K562 (cell line): Measurements from ENCODE around the gene ATAD3C. TPM values are rescaled to one million over a fixed set of nuclear protein-coding genes. Genes with fewer than 3 reads are reported as not detected.
A peak's percentile ranks its signal among the peaks of the same experiment; 100 is the strongest.

Experiments
- ATAC-seq: fragments of 200-7000 bp; cut with Tn5 transposase; 3 replicates; pipeline ENCODE4 v1.9.1; 2020; ENCODE audit warnings: moderate library complexity
- BruUV-seq: library from RNA; stranded (reverse); fragments of 400-500 nt; replicated peaks from 2 replicates; lab custom pipeline; 2021; lab: Mats Ljungman, UMichigan
- CTCF ChIA-PET: fragments of 300-600 bp; formaldehyde crosslinking; extraction: SDS; loops from one replicate; lab custom pipeline; 2021; ENCODE audit warnings: low intra/inter-chr PET ratio; lab: Yijun Ruan, JAX
- POLR2A ChIA-PET: fragments of 300-600, 350-650 bp; sonication (Branson Sonifier 250); formaldehyde crosslinking; extraction: SDS; loops from one replicate; lab custom pipeline; 2021; ENCODE audit warnings: antibody characterized with exemption, inconsistent platforms; lab: Yijun Ruan, JAX
- DNase-seq, 4 experiments: peaks; one replicate each; pipeline versions ENCODE4 v3.0.0 to v3.0.0-alpha.2; 2011 to 2018; ENCODE audit warnings: low spot score in 3 of 4, mixed read lengths in 3 of 4; ENCODE audit errors: extremely low read depth in 1 of 4
- FAIRE-seq: peaks from 2 replicates; lab custom pipeline; 2011; peaks lifted over from hg19 to GRCh38; lab: Jason Lieb, UNC
- H2AFZ ChIP-seq: 2 replicates; pipeline ENCODE4 v1.6.0; 2011; ENCODE audit warnings: low read depth, low read length, control low read depth, inconsistent platforms
- H3K27ac ChIP-seq: fragments of 200-600 bp; 3 replicates; pipeline ENCODE4 v1.8.0; 2011; ENCODE audit warnings: low read depth, mild to moderate bottlenecking, control low read depth, inconsistent platforms, low read length, moderate library complexity, mixed read lengths; ENCODE audit errors: extremely low read depth
- H3K27me3 ChIP-seq, 2 experiments: fragments of 300-600 bp in 1 of 2; 2 replicates in 1 of 2; 3 replicates in 1 of 2; pipeline versions ENCODE4 v1.6.0 to v1.8.0; 2011; ENCODE audit warnings: inconsistent platforms in 2 of 2, low read length in 2 of 2, mild to moderate bottlenecking in 1 of 2, mixed read lengths in 1 of 2, moderate library complexity in 1 of 2; ENCODE audit not compliant: control insufficient read depth in 2 of 2, insufficient read depth in 2 of 2
- H3K36me3 ChIP-seq: fragments of 300-600 bp; 3 replicates; pipeline ENCODE4 v1.8.0; 2011; ENCODE audit warnings: mild to moderate bottlenecking, low read length, inconsistent platforms; ENCODE audit not compliant: control insufficient read depth, insufficient read depth
- H3K4me1 ChIP-seq, 2 experiments: fragments of 200-600 bp in 1 of 2; replicated peaks in 1 of 2; 2 replicates in 1 of 2; 3 replicates in 1 of 2; pipeline versions ENCODE4 v1.5.1 to v1.8.0; 2011; ENCODE audit warnings: inconsistent platforms in 2 of 2, low read length in 2 of 2, mild to moderate bottlenecking in 1 of 2, mixed read lengths in 1 of 2, moderate library complexity in 1 of 2; ENCODE audit not compliant: control insufficient read depth in 2 of 2, insufficient read depth in 2 of 2
- H3K4me2 ChIP-seq: 2 replicates; pipeline ENCODE4 v1.6.1; 2011; ENCODE audit warnings: low read length, control low read depth, inconsistent platforms, mixed read lengths; ENCODE audit not compliant: insufficient read depth
- H3K4me3 ChIP-seq: fragments of 200-600 bp; sonication (generic), shearing (Covaris generic); 2 replicates; pipeline ENCODE4 v1.5.1; 2016; ENCODE audit warnings: control low read depth, inconsistent platforms
- H3K79me2 ChIP-seq: fragments of 200-600 bp; 3 replicates; pipeline ENCODE4 v1.8.0; 2011; ENCODE audit warnings: low read length, inconsistent platforms; ENCODE audit not compliant: control insufficient read depth, insufficient read depth
- H3K9ac ChIP-seq, 2 experiments: 2 replicates each; pipeline versions ENCODE4 v1.6.0 to v1.6.1; 2011; ENCODE audit warnings: low read depth in 2 of 2, low read length in 2 of 2, control low read depth in 1 of 2, inconsistent platforms in 1 of 2, mild to moderate bottlenecking in 1 of 2, mixed read lengths in 1 of 2; ENCODE audit not compliant: insufficient read depth in 1 of 2
- H3K9me1 ChIP-seq: one replicate; pipeline ENCODE4 v1.6.0; 2011; ENCODE audit warnings: inconsistent platforms, mild to moderate bottlenecking, low read length, moderate library complexity; ENCODE audit not compliant: control insufficient read depth, insufficient read depth
- H3K9me3 ChIP-seq: replicated peaks from 2 replicates; pipeline ENCODE4 v1.5.1; 2011; ENCODE audit warnings: low read depth, low read length, inconsistent platforms; ENCODE audit not compliant: control insufficient read depth, insufficient read depth
- H4K20me1 ChIP-seq: replicated peaks from 2 replicates; pipeline ENCODE4 v1.6.1; 2011; ENCODE audit warnings: low read length, inconsistent platforms, mixed read lengths; ENCODE audit not compliant: control insufficient read depth, insufficient read depth
- KLF16 ChIP-seq: IDR thresholded peaks from 2 replicates; pipeline ENCODE4 v1.6.1; 2016; ENCODE audit warnings: antibody characterized with exemption
- NCOA6 ChIP-seq: fragments of 450-650 bp; IDR thresholded peaks from 2 replicates; pipeline ENCODE4 v1.6.1; 2017; ENCODE audit warnings: mild to moderate bottlenecking
- POLR2G ChIP-seq: fragments of 200-400 bp; formaldehyde crosslinking; IDR thresholded peaks from 2 replicates; pipeline ENCODE4 v1.6.1; 2017; ENCODE audit warnings: low read depth, mild to moderate bottlenecking, antibody characterized with exemption, low read length, moderate library complexity
- SNIP1 ChIP-seq: fragments of 450-650 bp; IDR thresholded peaks from 2 replicates; pipeline ENCODE4 v1.7.1; 2017; ENCODE audit warnings: low read depth, mild to moderate bottlenecking
- SUPT5H ChIP-seq: fragments of 450-650 bp; IDR thresholded peaks from 2 replicates; pipeline ENCODE4 v1.6.1; 2016
- ZFP36 ChIP-seq: fragments of 150-350 bp; IDR thresholded peaks from 2 replicates; pipeline ENCODE4 v1.6.1; 2018; ENCODE audit warnings: low read length, low read depth; ENCODE audit not compliant: partially characterized antibody
- ZNF146 ChIP-seq: IDR thresholded peaks from one replicate; pipeline ENCODE4 v1.6.1; 2018; ENCODE audit warnings: missing compliant biosample characterization; ENCODE audit not compliant: unreplicated experiment
- WGBS: fragments of 100-300 bp; shearing (Covaris generic); methylation state at CpG from one replicate; pipeline ENCODE4 v1.1.6; 2016; ENCODE audit warnings: low coverage, mixed read lengths; ENCODE audit not compliant: insufficient coverage; ENCODE audit errors: missing lambda C conversion rate; 5-methylcytosine and 5-hydroxymethylcytosine counted together
- in situ Hi-C: fragments of 300-500 bp; cut with MboI; formaldehyde crosslinking; loops from 4 replicates; pipeline ENCODE4 v1.15.0; 2018; ENCODE audit warnings: inconsistent platforms, mixed read lengths
- intact Hi-C: fragments of 100-400 bp; cut with micrococcal nuclease; formaldehyde crosslinking; loops from 2 replicates; pipeline ENCODE4 v1.14.2; 2022
- polyA plus RNA-seq, 8 experiments: library from polyadenylated mRNA; depleted of rRNA in 4 of 8; stranded (reverse) in 5 of 8; unstranded in 3 of 8; fragments of >200 nt; fragmentation: Nextera tagmentation in 2 of 8; fragmentation: Illumina TruSeq in 1 of 8; extraction: Ambion mirVana in 2 of 8; extraction: Trizol in 1 of 8; gene quantifications; 2 replicates each; pipeline versions ENCODE4 v1.2.1 to v1.2.3, GENCODE V29; 2011 to 2014; ENCODE audit warnings: inconsistent platforms in 1 of 8, missing spikeins in 1 of 8
- total RNA-seq, 7 experiments: library from RNA; depleted of rRNA in 6 of 7; stranded (reverse); fragments of >200 nt in 6 of 7; fragmentation: Illumina TruSeq in 2 of 7; extraction: Trizol in 2 of 7; gene quantifications; 2 replicates each; pipeline versions ENCODE4 v1.2.1 to v1.2.3, GENCODE V29; 2011 to 2021; ENCODE audit warnings: low replicate concordance in 1 of 7
- TF ChIP-seq, protein P1 (sequence below): fragments of 250-450 bp; sonication (Bioruptor Pico); IDR thresholded peaks from 2 replicates; pipeline ENCODE4 v1.4.0; 2020; ENCODE audit warnings: mild to moderate bottlenecking
- TF ChIP-seq, protein P2 (sequence below): fragments of 200-800 bp; sonication (Bioruptor generic); IDR thresholded peaks from 2 replicates; pipeline ENCODE4 v1.6.1; 2016; ENCODE audit warnings: missing genetic modification characterization, missing compliant biosample characterization

The ATAD3C gene
- total and polyA plus RNA-seq, 9 of the 15 experiments (the other 6 are each of a cell fraction or from before 2014, with no cell fraction given), result 0.03 to 0.18 TPM; not detected in 7

DNA sequence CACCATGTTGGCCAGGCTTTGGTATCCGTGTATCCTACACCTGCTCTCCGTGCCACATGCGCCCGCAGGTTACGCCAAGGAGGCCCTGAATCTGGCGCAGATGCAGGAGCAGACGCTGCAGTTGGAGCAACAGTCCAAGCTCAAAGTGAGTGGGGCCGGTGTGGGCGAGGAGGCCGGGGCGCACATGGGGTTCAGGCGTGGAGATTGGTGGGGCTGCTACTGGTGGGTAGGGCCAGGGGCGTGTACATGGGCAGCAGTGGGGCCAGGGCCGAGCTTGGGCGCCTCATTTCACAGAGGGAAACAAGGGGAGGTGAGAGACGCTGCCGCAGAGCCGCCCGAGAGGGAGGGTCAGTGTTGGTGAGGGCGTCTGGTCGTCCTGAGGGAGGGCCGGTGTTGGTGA lies 27.7 kb downstream of the ATAD3C start:
- no peak overlapping the region for H3K4me2 ChIP-seq
- in situ Hi-C loops (no loop called here), intact Hi-C loops (no loop called here)
- no peaks in the 10 kb centered on the region; the same call in 1 of the 2 replicates for H4K20me1 ChIP-seq
- peaks cover 50% of the 10 kb centered on the region for H3K79me2 ChIP-seq
- no peak overlapping the region for H3K9ac ChIP-seq
- DNase-seq, result no peak
- CTCF ChIA-PET, result no interaction called here
- no peaks in the 10 kb centered on the region; a peak in 1 of 5 replicates for H3K27me3 ChIP-seq
- peaks cover 0 to 30% of the 10 kb centered on the region in 2 experiments; a peak in 3 of 5 replicates for H3K4me1 ChIP-seq
- no peak overlapping the region for H3K27ac ChIP-seq
- H3K9me3 ChIP-seq, result no peaks in the 10 kb centered on the region
- BruUV-seq, result no TSS peak
- no peak overlapping the region for H3K4me3 ChIP-seq
- H3K9me1 ChIP-seq, result no peaks in the 10 kb centered on the region
- WGBS, result 97% methylated on average over 22 of the region's 22 CpGs
- peaks cover 61% of the 10 kb centered on the region for H3K36me3 ChIP-seq
- no peak for ATAC-seq
- H2AFZ ChIP-seq, result no peak overlapping the region
- FAIRE-seq, result no peak
- POLR2A ChIA-PET, result no interaction called here
- TF ChIP-seq, protein P1, sequence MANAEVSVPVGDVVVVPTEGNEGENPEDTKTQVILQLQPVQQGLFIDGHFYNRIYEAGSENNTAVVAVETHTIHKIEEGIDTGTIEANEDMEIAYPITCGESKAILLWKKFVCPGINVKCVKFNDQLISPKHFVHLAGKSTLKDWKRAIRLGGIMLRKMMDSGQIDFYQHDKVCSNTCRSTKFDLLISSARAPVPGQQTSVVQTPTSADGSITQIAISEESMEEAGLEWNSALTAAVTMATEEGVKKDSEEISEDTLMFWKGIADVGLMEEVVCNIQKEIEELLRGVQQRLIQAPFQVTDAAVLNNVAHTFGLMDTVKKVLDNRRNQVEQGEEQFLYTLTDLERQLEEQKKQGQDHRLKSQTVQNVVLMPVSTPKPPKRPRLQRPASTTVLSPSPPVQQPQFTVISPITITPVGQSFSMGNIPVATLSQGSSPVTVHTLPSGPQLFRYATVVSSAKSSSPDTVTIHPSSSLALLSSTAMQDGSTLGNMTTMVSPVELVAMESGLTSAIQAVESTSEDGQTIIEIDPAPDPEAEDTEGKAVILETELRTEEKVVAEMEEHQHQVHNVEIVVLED (CRISPR knock-in tag), result no peak
- TF ChIP-seq, protein P2, sequence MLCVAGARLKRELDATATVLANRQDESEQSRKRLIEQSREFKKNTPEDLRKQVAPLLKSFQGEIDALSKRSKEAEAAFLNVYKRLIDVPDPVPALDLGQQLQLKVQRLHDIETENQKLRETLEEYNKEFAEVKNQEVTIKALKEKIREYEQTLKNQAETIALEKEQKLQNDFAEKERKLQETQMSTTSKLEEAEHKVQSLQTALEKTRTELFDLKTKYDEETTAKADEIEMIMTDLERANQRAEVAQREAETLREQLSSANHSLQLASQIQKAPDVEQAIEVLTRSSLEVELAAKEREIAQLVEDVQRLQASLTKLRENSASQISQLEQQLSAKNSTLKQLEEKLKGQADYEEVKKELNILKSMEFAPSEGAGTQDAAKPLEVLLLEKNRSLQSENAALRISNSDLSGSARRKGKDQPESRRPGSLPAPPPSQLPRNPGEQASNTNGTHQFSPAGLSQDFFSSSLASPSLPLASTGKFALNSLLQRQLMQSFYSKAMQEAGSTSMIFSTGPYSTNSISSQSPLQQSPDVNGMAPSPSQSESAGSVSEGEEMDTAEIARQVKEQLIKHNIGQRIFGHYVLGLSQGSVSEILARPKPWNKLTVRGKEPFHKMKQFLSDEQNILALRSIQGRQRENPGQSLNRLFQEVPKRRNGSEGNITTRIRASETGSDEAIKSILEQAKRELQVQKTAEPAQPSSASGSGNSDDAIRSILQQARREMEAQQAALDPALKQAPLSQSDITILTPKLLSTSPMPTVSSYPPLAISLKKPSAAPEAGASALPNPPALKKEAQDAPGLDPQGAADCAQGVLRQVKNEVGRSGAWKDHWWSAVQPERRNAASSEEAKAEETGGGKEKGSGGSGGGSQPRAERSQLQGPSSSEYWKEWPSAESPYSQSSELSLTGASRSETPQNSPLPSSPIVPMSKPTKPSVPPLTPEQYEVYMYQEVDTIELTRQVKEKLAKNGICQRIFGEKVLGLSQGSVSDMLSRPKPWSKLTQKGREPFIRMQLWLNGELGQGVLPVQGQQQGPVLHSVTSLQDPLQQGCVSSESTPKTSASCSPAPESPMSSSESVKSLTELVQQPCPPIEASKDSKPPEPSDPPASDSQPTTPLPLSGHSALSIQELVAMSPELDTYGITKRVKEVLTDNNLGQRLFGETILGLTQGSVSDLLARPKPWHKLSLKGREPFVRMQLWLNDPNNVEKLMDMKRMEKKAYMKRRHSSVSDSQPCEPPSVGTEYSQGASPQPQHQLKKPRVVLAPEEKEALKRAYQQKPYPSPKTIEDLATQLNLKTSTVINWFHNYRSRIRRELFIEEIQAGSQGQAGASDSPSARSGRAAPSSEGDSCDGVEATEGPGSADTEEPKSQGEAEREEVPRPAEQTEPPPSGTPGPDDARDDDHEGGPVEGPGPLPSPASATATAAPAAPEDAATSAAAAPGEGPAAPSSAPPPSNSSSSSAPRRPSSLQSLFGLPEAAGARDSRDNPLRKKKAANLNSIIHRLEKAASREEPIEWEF (CRISPR knock-in tag), result no peak
- TF ChIP-seq POLR2G (peak; percentile 53), ZFP36 (no peak), SNIP1 (no peak), SUPT5H (0 out of 2 replicates have a peak, but pooled peaks have one; percentile 10), KLF16 (no peak), ZNF146 (CRISPR knock-in tag) (no peak), NCOA6 (no peak)
